HUES64 (cell line): Measurements from ENCODE around the gene ARHGAP10.

Source experiments
- H3K27ac ChIP-seq: 2 replicates; pipeline ENCODE4 v1.7.0; 2013; ENCODE audit warnings: low read depth, low read length, inconsistent platforms
- H3K27me3 ChIP-seq: 2 replicates; pipeline ENCODE4 v1.6.1; 2013; ENCODE audit warnings: mild to moderate bottlenecking, low read length; ENCODE audit not compliant: insufficient read depth
- H3K36me3 ChIP-seq: 2 replicates; pipeline ENCODE4 v1.6.1; 2013; ENCODE audit warnings: mild to moderate bottlenecking, low read length; ENCODE audit not compliant: insufficient read depth
- H3K4me1 ChIP-seq: 2 replicates; pipeline ENCODE4 v1.6.1; 2013; ENCODE audit warnings: mild to moderate bottlenecking, low read length, moderate library complexity; ENCODE audit not compliant: insufficient read depth
- H3K4me3 ChIP-seq: 2 replicates; pipeline ENCODE4 v1.5.1; 2013; ENCODE audit warnings: mild to moderate bottlenecking, low read length, moderate library complexity
- H3K9ac ChIP-seq: 2 replicates; pipeline ENCODE4 v1.6.1; 2013; ENCODE audit warnings: mild to moderate bottlenecking, low read depth, low read length
- H3K9me3 ChIP-seq: 2 replicates; pipeline ENCODE4 v1.6.1; 2013; ENCODE audit warnings: low read depth, low read length; ENCODE audit not compliant: insufficient read depth
- WGBS: fragments of 150-250, 120-280 bp; methylation state at CpG from one replicate; pipeline ENCODE4 v1.1.7; 2013; ENCODE audit warnings: missing lambda C conversion rate; 5-methylcytosine and 5-hydroxymethylcytosine counted together

ARHGAP10 gene

GRCh38 chr4:147815741-147816140 is 83.9 kb downstream of the ARHGAP10 start:
- H3K27ac ChIP-seq, result no peak overlapping the region
- H3K9ac ChIP-seq, result no peak overlapping the region
- WGBS, result 95% methylated on average over 5 of the region's 5 CpGs
- peaks cover 2% of the 10 kb centered on the region; the same call in 1 of the 2 replicates for H3K4me1 ChIP-seq
- no peaks in the 10 kb centered on the region for H3K9me3 ChIP-seq
- H3K36me3 ChIP-seq, result no peaks in the 10 kb centered on the region
- H3K27me3 ChIP-seq, result no peaks in the 10 kb centered on the region
- H3K4me3 ChIP-seq, result no peak overlapping the region

GRCh38 chr4:147816382-147817254 is 84.7 kb downstream of the ARHGAP10 start:
- H3K9me3 ChIP-seq, result no peaks in the 10 kb centered on the region
- H3K4me3 ChIP-seq, result no peak overlapping the region
- H3K27me3 ChIP-seq, result no peaks in the 10 kb centered on the region
- no peaks in the 10 kb centered on the region for H3K36me3 ChIP-seq
- peaks cover 2% of the 10 kb centered on the region; the same call in 1 of the 2 replicates for H3K4me1 ChIP-seq
- WGBS, result 96% methylated on average over 3 of the region's 4 CpGs
- no peak overlapping the region for H3K9ac ChIP-seq
- no peak overlapping the region for H3K27ac ChIP-seq

GRCh38 chr4:147820975-147821374 is 89.1 kb downstream of the ARHGAP10 start:
- Histone ChIP-seq H3K4me3 (no peak overlapping the region), H3K4me1 (no peaks in the 10 kb centered on the region), H3K9me3 (no peaks in the 10 kb centered on the region), H3K36me3 (no peaks in the 10 kb centered on the region), H3K9ac (no peak overlapping the region), H3K27ac (no peak overlapping the region), H3K27me3 (no peaks in the 10 kb centered on the region)
- WGBS, result 96% methylated on average over 6 of the region's 6 CpGs

- Histone ChIP-seq H3K27ac (no peak overlapping the region), H3K9me3 (no peaks in the 10 kb centered on the region), H3K36me3 (no peaks in the 10 kb centered on the region), H3K27me3 (no peaks in the 10 kb centered on the region), H3K4me1 (no peaks in the 10 kb centered on the region), H3K9ac (no peak overlapping the region), H3K4me3 (no peak overlapping the region)
- WGBS, result 88% methylated on average over 2 of the region's 2 CpGs
Measured at GRCh38 chr4:147821555-147821954, 89.7 kb downstream of the ARHGAP10 start.

GRCh38 chr4:147822128-147822527 is 90.2 kb downstream of the ARHGAP10 start:
- Histone ChIP-seq H3K9ac (no peak overlapping the region), H3K4me3 (no peak overlapping the region), H3K27me3 (no peaks in the 10 kb centered on the region), H3K27ac (no peak overlapping the region), H3K9me3 (no peaks in the 10 kb centered on the region), H3K36me3 (no peaks in the 10 kb centered on the region), H3K4me1 (no peaks in the 10 kb centered on the region)

- Histone ChIP-seq H3K4me1 (no peaks in the 10 kb centered on the region), H3K27me3 (no peaks in the 10 kb centered on the region), H3K9ac (no peak overlapping the region), H3K9me3 (no peaks in the 10 kb centered on the region), H3K36me3 (no peaks in the 10 kb centered on the region), H3K4me3 (no peak overlapping the region), H3K27ac (no peak overlapping the region)
- WGBS, result 95% methylated on average over 3 of the region's 3 CpGs
Measured at GRCh38 chr4:147823130-147823529, 91.2 kb downstream of the ARHGAP10 start.

GRCh38 chr4:147824316-147824715 is 92.4 kb downstream of the ARHGAP10 start:
- H3K9me3 ChIP-seq, result no peaks in the 10 kb centered on the region
- no peak overlapping the region for H3K9ac ChIP-seq
- H3K4me3 ChIP-seq, result no peak overlapping the region
- H3K36me3 ChIP-seq, result no peaks in the 10 kb centered on the region
- 92% methylated on average over 5 of the region's 5 CpGs for WGBS
- no peaks in the 10 kb centered on the region for H3K4me1 ChIP-seq
- no peak overlapping the region for H3K27ac ChIP-seq
- H3K27me3 ChIP-seq, result no peaks in the 10 kb centered on the region

- no peak overlapping the region for H3K27ac ChIP-seq
Measured at GRCh38 chr4:147824884-147825283, 93.0 kb downstream of the ARHGAP10 start.

GRCh38 chr4:147825451-147826287 is 93.8 kb downstream of the ARHGAP10 start:
- no peak overlapping the region for H3K4me3 ChIP-seq
- peaks cover 11% of the 10 kb centered on the region; the same call in 1 of the 2 replicates for H3K4me1 ChIP-seq
- H3K27ac ChIP-seq, result no peak overlapping the region
- no peaks in the 10 kb centered on the region for H3K27me3 ChIP-seq
- no peaks in the 10 kb centered on the region for H3K9me3 ChIP-seq
- WGBS, result 91% methylated on average over 8 of the region's 8 CpGs
- H3K36me3 ChIP-seq, result no peaks in the 10 kb centered on the region
- no peak overlapping the region for H3K9ac ChIP-seq

More at GRCh38 chr4:147824884-147825283, 93.0 kb downstream of the ARHGAP10 start:
- Histone ChIP-seq H3K9me3 (no peaks in the 10 kb centered on the region), H3K4me3 (no peak overlapping the region), H3K27me3 (no peaks in the 10 kb centered on the region), H3K36me3 (no peaks in the 10 kb centered on the region), H3K9ac (no peak overlapping the region), H3K4me1 (peaks cover 4% of the 10 kb centered on the region; the same call in 1 of the 2 replicates)
- 95% methylated on average over 4 of the region's 4 CpGs for WGBS

GRCh38 chr4:147826288-147826646 is 94.4 kb downstream of the ARHGAP10 start:
- Histone ChIP-seq H3K27me3 (no peaks in the 10 kb centered on the region), H3K9ac (no peak overlapping the region), H3K9me3 (no peaks in the 10 kb centered on the region), H3K4me1 (peaks cover 17% of the 10 kb centered on the region; the same call in 1 of the 2 replicates), H3K4me3 (no peak overlapping the region), H3K27ac (no peak overlapping the region), H3K36me3 (no peaks in the 10 kb centered on the region)
- WGBS, result 93% methylated on average over 5 of the region's 5 CpGs

- peaks cover 24% of the 10 kb centered on the region; the same call in 1 of the 2 replicates for H3K4me1 ChIP-seq
- no peaks in the 10 kb centered on the region for H3K27me3 ChIP-seq
- no peaks in the 10 kb centered on the region for H3K9me3 ChIP-seq
- H3K27ac ChIP-seq, result no peak overlapping the region
- no peaks in the 10 kb centered on the region; the same call in 1 of the 2 replicates for H3K36me3 ChIP-seq
- H3K9ac ChIP-seq, result no peak overlapping the region
- H3K4me3 ChIP-seq, result no peak overlapping the region
- WGBS, result 95% methylated on average over 2 of the region's 3 CpGs
Measured at GRCh38 chr4:147828331-147828905, 96.5 kb downstream of the ARHGAP10 start.
